ENCODE measurements around the gene FMN1.

FMN1 gene, protein sequence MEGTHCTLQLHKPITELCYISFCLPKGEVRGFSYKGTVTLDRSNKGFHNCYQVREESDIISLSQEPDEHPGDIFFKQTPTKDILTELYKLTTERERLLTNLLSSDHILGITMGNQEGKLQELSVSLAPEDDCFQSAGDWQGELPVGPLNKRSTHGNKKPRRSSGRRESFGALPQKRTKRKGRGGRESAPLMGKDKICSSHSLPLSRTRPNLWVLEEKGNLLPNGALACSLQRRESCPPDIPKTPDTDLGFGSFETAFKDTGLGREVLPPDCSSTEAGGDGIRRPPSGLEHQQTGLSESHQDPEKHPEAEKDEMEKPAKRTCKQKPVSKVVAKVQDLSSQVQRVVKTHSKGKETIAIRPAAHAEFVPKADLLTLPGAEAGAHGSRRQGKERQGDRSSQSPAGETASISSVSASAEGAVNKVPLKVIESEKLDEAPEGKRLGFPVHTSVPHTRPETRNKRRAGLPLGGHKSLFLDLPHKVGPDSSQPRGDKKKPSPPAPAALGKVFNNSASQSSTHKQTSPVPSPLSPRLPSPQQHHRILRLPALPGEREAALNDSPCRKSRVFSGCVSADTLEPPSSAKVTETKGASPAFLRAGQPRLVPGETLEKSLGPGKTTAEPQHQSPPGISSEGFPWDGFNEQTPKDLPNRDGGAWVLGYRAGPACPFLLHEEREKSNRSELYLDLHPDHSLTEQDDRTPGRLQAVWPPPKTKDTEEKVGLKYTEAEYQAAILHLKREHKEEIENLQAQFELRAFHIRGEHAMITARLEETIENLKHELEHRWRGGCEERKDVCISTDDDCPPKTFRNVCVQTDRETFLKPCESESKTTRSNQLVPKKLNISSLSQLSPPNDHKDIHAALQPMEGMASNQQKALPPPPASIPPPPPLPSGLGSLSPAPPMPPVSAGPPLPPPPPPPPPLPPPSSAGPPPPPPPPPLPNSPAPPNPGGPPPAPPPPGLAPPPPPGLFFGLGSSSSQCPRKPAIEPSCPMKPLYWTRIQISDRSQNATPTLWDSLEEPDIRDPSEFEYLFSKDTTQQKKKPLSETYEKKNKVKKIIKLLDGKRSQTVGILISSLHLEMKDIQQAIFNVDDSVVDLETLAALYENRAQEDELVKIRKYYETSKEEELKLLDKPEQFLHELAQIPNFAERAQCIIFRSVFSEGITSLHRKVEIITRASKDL (N-terminal part only)

DNA sequence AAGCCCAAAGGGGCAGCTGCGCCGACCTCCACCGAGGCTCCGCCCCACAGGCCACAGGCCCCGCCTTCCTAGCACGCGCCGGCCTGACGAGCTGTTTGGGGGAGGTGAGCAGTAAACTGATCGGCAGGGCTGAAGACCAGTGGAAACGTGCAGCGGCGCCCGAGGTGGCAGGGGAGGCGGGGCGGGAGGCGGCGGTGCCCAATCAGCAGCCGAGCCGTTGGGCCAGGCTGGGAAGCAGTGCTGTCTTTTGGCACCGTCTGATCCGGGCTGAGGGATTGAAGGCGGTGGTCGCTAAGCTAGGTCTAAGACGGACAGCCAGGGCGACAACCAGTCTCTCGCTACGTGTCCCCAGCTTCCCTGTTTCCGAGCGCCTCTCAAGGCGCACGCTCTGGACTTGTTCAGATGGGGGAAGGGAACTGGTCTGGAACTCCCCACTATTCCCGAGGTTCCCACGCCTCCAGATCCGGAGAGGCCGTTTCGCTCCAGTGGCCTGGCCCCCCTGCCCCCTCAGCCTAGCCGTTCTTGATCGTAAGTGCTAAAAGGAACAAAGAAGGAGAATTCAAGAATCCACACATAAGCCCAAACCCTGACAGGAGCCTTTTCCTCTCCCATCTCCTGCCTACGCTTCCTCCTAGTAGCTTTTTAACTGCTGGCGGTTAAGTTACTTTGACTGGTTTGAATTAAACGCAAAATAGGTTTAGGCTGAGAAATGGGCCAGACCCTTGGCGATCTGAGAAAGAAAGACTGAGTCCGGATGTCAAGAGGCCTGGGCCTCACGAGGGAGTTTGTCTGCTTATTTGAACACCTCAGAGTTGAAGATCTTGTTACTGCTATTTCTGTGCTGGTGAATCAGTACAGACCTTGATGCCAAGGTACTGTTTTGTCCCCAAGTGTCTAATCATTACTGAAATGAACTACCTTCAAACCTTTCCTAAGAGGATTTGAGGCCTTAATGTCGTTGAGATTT is at the start of gene FMN1:
TSS of gene FMN1 (minus strand) at position 11 of the 967 bp plus-strand sequence. CDS start 39,800 bp downstream, outside the sequence.
- no peak within 1 kb of the TSS for H3K27ac ChIP-seq (ENCODE audit: low read depth, low read length)
- no peaks in the 10 kb centered on the region for H3K36me3 ChIP-seq (ENCODE audit: control insufficient read depth in 1 of 2, insufficient read depth in 2 of 2, low read length in 2 of 2)
- H3K4me1 ChIP-seq (ENCODE audit: control insufficient read depth in 1 of 2, insufficient read depth in 2 of 2, low read length in 2 of 2), result peaks cover 0 to 5% of the 10 kb centered on the region in 2 donors
- peak within 1 kb of the TSS; percentile 78 to 85 for H3K4me3 ChIP-seq (ENCODE audit: low read depth in 1 of 2, low read length in 2 of 2)
- H3K9ac ChIP-seq (ENCODE audit: low read depth in 1 of 2, low read length in 2 of 2), result peak within 1 kb of the TSS; percentile 57 to 60
- H3K9me3 ChIP-seq (ENCODE audit: control insufficient read depth in 1 of 2, low read length in 2 of 2), result no peaks in the 10 kb centered on the region
- H3K27me3 ChIP-seq (ENCODE audit: control insufficient read depth in 1 of 2, insufficient read depth in 2 of 2, low read length in 2 of 2), result peaks cover 7 to 16% of the 10 kb centered on the region in 2 donors

DNA sequence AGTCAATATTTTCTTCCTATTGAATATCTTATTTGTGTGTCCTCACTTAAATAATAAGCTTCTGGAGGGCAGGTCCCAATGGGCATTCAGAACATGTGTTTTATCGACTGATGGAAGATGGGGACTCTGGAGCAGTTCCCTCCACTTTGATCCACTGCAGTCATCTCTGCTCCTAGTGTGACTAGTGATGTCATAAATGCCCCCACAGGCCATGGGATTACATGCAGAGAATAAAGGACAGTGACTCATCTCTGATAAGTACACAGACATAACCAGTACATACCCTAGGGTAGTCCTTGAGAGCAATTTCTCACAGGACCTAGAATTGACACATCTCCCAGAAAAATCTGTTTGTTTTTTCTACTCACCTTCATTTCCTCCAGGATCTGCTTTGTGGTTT is 49.4 kb upstream of the FMN1 start:
- Histone ChIP-seq H3K27ac (ENCODE audit: low read depth, low read length) (no peak overlapping the region), H3K4me1 (ENCODE audit: control insufficient read depth in 1 of 2, insufficient read depth in 2 of 2, low read length in 2 of 2) (no peaks in the 10 kb centered on the region), H3K27me3 (ENCODE audit: control insufficient read depth in 1 of 2, insufficient read depth in 2 of 2, low read length in 2 of 2) (peaks cover 0 to 3% of the 10 kb centered on the region in 2 donors), H3K36me3 (ENCODE audit: control insufficient read depth in 1 of 2, insufficient read depth in 2 of 2, low read length in 2 of 2) (no peaks in the 10 kb centered on the region), H3K9me3 (ENCODE audit: control insufficient read depth in 1 of 2, low read length in 2 of 2) (no peaks in the 10 kb centered on the region), H3K9ac (ENCODE audit: low read depth in 1 of 2, low read length in 2 of 2) (no peak overlapping the region), H3K4me3 (ENCODE audit: low read depth in 1 of 2, low read length in 2 of 2) (no peak overlapping the region)

DNA sequence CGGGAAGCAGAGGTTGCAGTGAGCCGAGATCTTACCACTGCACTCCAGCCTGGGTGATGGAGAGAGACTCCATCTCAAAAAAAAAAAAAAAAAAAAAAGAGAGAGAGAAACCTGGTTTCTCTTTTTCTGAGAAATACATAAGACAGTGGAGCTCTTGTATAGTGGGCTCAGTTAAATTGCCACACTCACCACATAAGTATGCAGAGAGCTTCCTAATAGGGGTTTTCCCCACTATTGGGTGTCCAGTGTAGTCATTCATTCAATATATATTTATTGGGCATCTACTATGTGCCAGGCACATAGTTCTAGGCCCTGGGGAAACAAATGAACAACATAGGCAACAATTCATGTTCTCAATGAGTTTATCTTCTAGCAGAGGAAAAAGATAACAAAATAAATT is 48.9 kb upstream of the FMN1 start:
- no peaks in the 10 kb centered on the region for H3K4me1 ChIP-seq (ENCODE audit: control insufficient read depth in 1 of 2, insufficient read depth in 2 of 2, low read length in 2 of 2)
- peaks cover 0 to 3% of the 10 kb centered on the region in 2 donors for H3K27me3 ChIP-seq (ENCODE audit: control insufficient read depth in 1 of 2, insufficient read depth in 2 of 2, low read length in 2 of 2)
- H3K4me3 ChIP-seq (ENCODE audit: low read depth in 1 of 2, low read length in 2 of 2), result no peak overlapping the region
- H3K9ac ChIP-seq (ENCODE audit: low read depth in 1 of 2, low read length in 2 of 2), result no peak overlapping the region
- H3K9me3 ChIP-seq (ENCODE audit: control insufficient read depth in 1 of 2, low read length in 2 of 2), result no peaks in the 10 kb centered on the region
- H3K27ac ChIP-seq (ENCODE audit: low read depth, low read length), result no peak overlapping the region
- no peaks in the 10 kb centered on the region for H3K36me3 ChIP-seq (ENCODE audit: control insufficient read depth in 1 of 2, insufficient read depth in 2 of 2, low read length in 2 of 2)

DNA sequence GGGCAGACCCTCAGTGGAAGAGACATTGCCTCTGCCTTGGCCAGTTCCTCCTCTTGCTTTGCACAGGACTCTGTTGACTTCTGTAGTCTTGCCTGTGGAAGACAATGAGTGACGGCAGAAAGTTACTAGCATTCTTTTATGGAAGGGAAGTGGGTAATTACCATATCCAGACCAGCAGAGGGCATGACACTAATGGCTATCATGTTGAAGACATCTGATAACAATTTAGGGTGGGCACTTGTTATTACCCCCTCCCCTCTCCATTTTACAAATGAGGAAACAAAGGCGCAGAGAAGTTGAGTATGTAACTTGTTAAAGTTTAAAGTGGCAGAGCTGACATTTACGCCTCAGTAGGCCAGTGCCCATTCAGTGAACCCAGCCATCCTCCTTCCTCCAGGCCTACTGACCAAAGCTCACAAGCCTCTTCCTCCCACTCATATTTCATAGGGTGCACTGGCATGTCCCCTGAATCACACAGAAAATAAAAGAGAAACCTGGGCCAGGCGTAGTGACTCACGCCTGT is 48.2 kb upstream of the FMN1 start:
- H3K36me3 ChIP-seq (ENCODE audit: control insufficient read depth in 1 of 2, insufficient read depth in 2 of 2, low read length in 2 of 2), result no peaks in the 10 kb centered on the region
- no peaks in the 10 kb centered on the region for H3K27me3 ChIP-seq (ENCODE audit: control insufficient read depth in 1 of 2, insufficient read depth in 2 of 2, low read length in 2 of 2)
- no peak overlapping the region for H3K9ac ChIP-seq (ENCODE audit: low read depth in 1 of 2, low read length in 2 of 2)
- no peaks in the 10 kb centered on the region for H3K9me3 ChIP-seq (ENCODE audit: control insufficient read depth in 1 of 2, low read length in 2 of 2)
- no peak overlapping the region for H3K4me3 ChIP-seq (ENCODE audit: low read depth in 1 of 2, low read length in 2 of 2)
- H3K27ac ChIP-seq (ENCODE audit: low read depth, low read length), result no peak overlapping the region
- no peaks in the 10 kb centered on the region for H3K4me1 ChIP-seq (ENCODE audit: control insufficient read depth in 1 of 2, insufficient read depth in 2 of 2, low read length in 2 of 2)

DNA sequence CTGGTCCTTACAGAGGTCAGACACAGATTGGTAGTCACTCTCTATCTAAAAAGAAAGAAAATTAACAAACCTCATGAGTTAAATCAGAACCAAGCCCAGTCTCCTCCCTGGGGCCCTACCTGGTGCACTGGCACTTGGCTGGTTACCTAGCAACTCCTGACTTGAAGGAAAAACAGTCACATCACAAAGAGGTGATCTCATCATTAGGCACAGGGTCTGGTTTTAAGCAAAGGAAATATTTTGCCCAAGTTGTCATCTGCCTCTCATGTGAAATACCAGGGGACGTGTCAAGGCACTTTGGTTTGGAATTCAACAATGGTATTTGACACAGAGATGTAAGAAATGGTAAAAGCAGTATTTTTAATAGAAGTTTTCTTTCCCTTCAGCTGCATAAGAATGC is 47.7 kb upstream of the FMN1 start:
- Histone ChIP-seq H3K4me3 (ENCODE audit: low read depth in 1 of 2, low read length in 2 of 2) (no peak overlapping the region), H3K36me3 (ENCODE audit: control insufficient read depth in 1 of 2, insufficient read depth in 2 of 2, low read length in 2 of 2) (no peaks in the 10 kb centered on the region), H3K9me3 (ENCODE audit: control insufficient read depth in 1 of 2, low read length in 2 of 2) (no peaks in the 10 kb centered on the region), H3K27ac (ENCODE audit: low read depth, low read length) (no peak overlapping the region), H3K27me3 (ENCODE audit: control insufficient read depth in 1 of 2, insufficient read depth in 2 of 2, low read length in 2 of 2) (no peaks in the 10 kb centered on the region), H3K9ac (ENCODE audit: low read depth in 1 of 2, low read length in 2 of 2) (no peak overlapping the region), H3K4me1 (ENCODE audit: control insufficient read depth in 1 of 2, insufficient read depth in 2 of 2, low read length in 2 of 2) (no peaks in the 10 kb centered on the region)

DNA sequence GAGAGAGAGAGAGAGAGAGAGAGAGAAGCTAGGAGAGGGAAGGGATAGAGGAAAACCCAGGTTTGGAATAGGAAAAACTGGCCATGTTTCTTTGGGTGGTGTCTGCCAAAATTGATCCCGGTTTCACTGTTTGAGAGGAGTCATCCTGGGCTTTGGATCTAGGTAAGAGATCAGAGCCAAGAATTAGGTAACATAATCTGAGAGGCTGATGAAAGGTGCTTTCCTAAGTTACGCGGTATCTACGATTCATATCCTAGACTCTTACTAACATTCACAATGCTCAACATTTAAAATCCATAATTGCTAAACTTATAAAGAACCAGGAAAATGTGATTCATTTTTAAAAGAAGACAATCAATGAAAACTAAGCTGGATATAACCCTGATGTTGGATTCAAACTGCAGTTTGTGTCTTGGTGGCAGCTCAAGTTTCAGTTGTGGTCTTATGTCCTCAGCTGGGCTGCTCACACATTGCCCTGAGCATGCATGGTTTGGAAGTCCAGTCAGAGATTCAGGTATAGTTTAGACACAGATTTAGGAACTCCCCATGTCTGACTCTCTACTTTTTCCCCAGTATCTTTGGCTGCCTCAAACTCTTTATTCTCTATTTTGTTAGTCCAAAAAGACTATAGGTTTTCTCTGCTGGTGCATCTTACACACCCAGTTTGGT is 42.5 kb upstream of the FMN1 start:
- Histone ChIP-seq H3K27ac (ENCODE audit: low read depth, low read length) (no peak overlapping the region), H3K9ac (ENCODE audit: low read depth in 1 of 2, low read length in 2 of 2) (no peak overlapping the region), H3K36me3 (ENCODE audit: control insufficient read depth in 1 of 2, insufficient read depth in 2 of 2, low read length in 2 of 2) (no peaks in the 10 kb centered on the region), H3K9me3 (ENCODE audit: control insufficient read depth in 1 of 2, low read length in 2 of 2) (no peaks in the 10 kb centered on the region), H3K27me3 (ENCODE audit: control insufficient read depth in 1 of 2, insufficient read depth in 2 of 2, low read length in 2 of 2) (peaks cover 0 to 6% of the 10 kb centered on the region in 2 donors), H3K4me3 (ENCODE audit: low read depth in 1 of 2, low read length in 2 of 2) (no peak overlapping the region), H3K4me1 (ENCODE audit: control insufficient read depth in 1 of 2, insufficient read depth in 2 of 2, low read length in 2 of 2) (no peaks in the 10 kb centered on the region)

DNA sequence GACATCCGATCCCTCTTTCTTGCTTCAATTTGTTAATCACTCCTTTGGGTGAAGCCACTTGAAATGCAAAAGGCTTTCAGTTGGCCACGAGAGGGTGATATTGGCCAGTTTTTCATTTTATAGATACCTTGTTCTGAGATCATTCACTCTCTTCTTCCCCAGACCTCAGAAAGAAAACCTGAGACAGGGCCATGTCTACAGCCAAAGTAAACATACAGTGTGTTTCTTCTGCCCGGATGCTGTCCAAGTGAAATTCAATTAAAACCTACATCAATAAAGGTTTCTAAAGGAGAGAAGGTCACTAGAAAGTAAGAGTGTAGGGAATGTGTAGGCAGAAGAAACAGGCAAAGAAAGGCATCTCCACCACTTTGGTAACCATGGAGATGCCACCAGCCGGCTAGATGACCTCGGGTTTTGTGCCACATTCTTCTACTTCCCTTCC is 39.5 kb upstream of the FMN1 start:
- Histone ChIP-seq H3K27me3 (ENCODE audit: control insufficient read depth in 1 of 2, insufficient read depth in 2 of 2, low read length in 2 of 2) (peaks cover 0 to 6% of the 10 kb centered on the region in 2 donors), H3K27ac (ENCODE audit: low read depth, low read length) (no peak overlapping the region), H3K9me3 (ENCODE audit: control insufficient read depth in 1 of 2, low read length in 2 of 2) (no peaks in the 10 kb centered on the region), H3K4me1 (ENCODE audit: control insufficient read depth in 1 of 2, insufficient read depth in 2 of 2, low read length in 2 of 2) (no peaks in the 10 kb centered on the region), H3K36me3 (ENCODE audit: control insufficient read depth in 1 of 2, insufficient read depth in 2 of 2, low read length in 2 of 2) (no peaks in the 10 kb centered on the region), H3K9ac (ENCODE audit: low read depth in 1 of 2, low read length in 2 of 2) (no peak overlapping the region), H3K4me3 (ENCODE audit: low read depth in 1 of 2, low read length in 2 of 2) (no peak overlapping the region)

DNA sequence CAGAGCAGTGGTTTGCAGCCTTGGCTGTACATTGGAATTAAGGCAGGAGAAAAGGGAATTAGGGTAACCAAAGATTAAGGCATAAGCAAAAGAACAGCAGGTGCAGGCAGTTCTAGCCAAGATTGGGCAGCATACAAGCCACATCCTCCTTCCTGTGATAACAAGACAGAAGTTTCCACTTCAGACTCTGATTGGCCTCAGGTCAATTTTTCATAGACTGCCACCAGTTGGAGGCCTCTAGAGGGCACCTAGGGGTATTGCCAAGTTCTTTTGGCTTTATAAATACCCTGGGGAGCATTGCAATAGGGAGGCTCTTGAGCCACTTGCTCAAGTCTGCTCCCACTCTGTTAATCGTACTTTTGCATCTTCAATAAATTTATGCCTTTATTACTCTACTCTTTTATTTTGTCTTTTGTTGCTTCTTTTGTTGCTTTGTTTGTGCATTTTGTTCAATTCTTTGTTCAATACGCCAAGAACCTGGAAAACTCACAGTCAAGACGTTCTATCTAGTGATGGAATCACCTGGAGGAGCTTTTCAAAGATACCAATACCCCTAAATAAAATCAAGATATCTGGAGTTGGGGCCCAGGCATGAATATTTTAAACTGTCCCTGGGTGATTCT is 32.2 kb upstream of the FMN1 start:
- Histone ChIP-seq H3K4me1 (ENCODE audit: control insufficient read depth in 1 of 2, insufficient read depth in 2 of 2, low read length in 2 of 2) (no peaks in the 10 kb centered on the region), H3K27ac (ENCODE audit: low read depth, low read length) (no peak overlapping the region), H3K9me3 (ENCODE audit: control insufficient read depth in 1 of 2, low read length in 2 of 2) (no peaks in the 10 kb centered on the region), H3K4me3 (ENCODE audit: low read depth in 1 of 2, low read length in 2 of 2) (no peak overlapping the region), H3K27me3 (ENCODE audit: control insufficient read depth in 1 of 2, insufficient read depth in 2 of 2, low read length in 2 of 2) (no peaks in the 10 kb centered on the region), H3K9ac (ENCODE audit: low read depth in 1 of 2, low read length in 2 of 2) (no peak overlapping the region), H3K36me3 (ENCODE audit: control insufficient read depth in 1 of 2, insufficient read depth in 2 of 2, low read length in 2 of 2) (no peaks in the 10 kb centered on the region)

Measured in duodenal mucosa (tissue), 2 donors.